Fibroblast of skin of back (primary cell): ENCODE results near the gene CLK3.
"Not testable (repeated sequence)": the region's sequence is repeated elsewhere in the genome, so short reads cannot be mapped to it uniquely, and the experiment has no call there.

Source experiments
- DNase-seq: peaks from one replicate; pipeline ENCODE4 v3.0.0-alpha.2; 2013

Gene CLK3

GRCh38 chr15:74621936-74622335 is 6.3 kb downstream of the CLK3 start:
- DNase-seq = no peak

- DNase-seq = no peak
Measured at GRCh38 chr15:74622758-74623157, 7.1 kb downstream of the CLK3 start.

GRCh38 chr15:74624020-74624602 is 8.5 kb downstream of the CLK3 start:
- no peak for DNase-seq

GRCh38 chr15:74625693-74626092 is 10.1 kb downstream of the CLK3 start:
- DNase-seq = no peak

- no peak for DNase-seq
Measured at GRCh38 chr15:74626336-74626735, 10.7 kb downstream of the CLK3 start.

GRCh38 chr15:74626752-74627692 is 11.4 kb downstream of the CLK3 start:
- no peak for DNase-seq

- DNase-seq = no peak
Measured at GRCh38 chr15:74627766-74628165, 12.1 kb downstream of the CLK3 start.

GRCh38 chr15:74628199-74628598 is 12.6 kb downstream of the CLK3 start:
- no peak for DNase-seq

- no peak for DNase-seq
Measured at GRCh38 chr15:74628949-74629348, 13.3 kb downstream of the CLK3 start.

- DNase-seq = not testable (repeated sequence)
Measured at GRCh38 chr15:74629696-74630095, 14.1 kb downstream of the CLK3 start.

GRCh38 chr15:74630284-74631086 is 14.8 kb downstream of the CLK3 start:
- DNase-seq = no peak

GRCh38 chr15:74631087-74631385 is 15.4 kb downstream of the CLK3 start:
- no peak for DNase-seq

- DNase-seq = no peak
Measured at GRCh38 chr15:74631408-74631807, 15.8 kb downstream of the CLK3 start.

GRCh38 chr15:74631935-74632560 is 16.4 kb downstream of the CLK3 start:
- DNase-seq = peak; percentile 40

- DNase-seq = no peak
Measured at GRCh38 chr15:74632601-74633000, 17.0 kb downstream of the CLK3 start.

GRCh38 chr15:74633781-74634180 is 18.1 kb downstream of the CLK3 start:
- no peak for DNase-seq

GRCh38 chr15:74635228-74635627 is 19.6 kb downstream of the CLK3 start:
- peak; percentile 58 for DNase-seq

GRCh38 chr15:74636984-74637383 is 21.3 kb downstream of the CLK3 start:
- no peak for DNase-seq

GRCh38 chr15:74641151-74641550 is 25.5 kb downstream of the CLK3 start:
- no peak for DNase-seq

- DNase-seq = no peak
Measured at GRCh38 chr15:74642348-74642733, 26.7 kb downstream of the CLK3 start.

- DNase-seq = peak; percentile 34
Measured at GRCh38 chr15:74642734-74643664, 27.4 kb downstream of the CLK3 start.
